ENCODE results near the gene H2AZ2.
"Not testable (repeated sequence)": the region's sequence is repeated elsewhere in the genome, so short reads cannot be mapped to it uniquely, and the experiment has no call there.

H2AZ2 gene

DNA sequence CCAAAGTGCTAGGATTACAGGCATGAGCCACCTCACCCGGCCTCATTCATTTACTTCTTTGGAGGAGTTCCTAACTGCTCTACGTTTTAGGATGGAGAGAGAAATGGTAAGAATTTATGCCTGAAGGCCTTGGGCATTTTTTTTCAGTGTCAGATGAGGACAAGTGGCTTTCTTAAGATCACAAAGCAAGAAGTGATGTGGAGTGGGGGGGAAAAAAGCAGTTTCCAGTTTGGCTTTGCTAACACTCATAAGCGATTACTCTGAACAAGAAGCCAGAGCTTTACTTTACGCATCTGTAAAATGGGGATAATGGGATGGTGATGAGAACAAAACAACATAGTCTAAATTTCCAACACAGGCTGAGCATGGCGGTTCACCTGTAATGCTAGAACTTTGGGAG lies 54.0 kb downstream of the H2AZ2 start:
- TF ChIP-seq, protein P1, sequence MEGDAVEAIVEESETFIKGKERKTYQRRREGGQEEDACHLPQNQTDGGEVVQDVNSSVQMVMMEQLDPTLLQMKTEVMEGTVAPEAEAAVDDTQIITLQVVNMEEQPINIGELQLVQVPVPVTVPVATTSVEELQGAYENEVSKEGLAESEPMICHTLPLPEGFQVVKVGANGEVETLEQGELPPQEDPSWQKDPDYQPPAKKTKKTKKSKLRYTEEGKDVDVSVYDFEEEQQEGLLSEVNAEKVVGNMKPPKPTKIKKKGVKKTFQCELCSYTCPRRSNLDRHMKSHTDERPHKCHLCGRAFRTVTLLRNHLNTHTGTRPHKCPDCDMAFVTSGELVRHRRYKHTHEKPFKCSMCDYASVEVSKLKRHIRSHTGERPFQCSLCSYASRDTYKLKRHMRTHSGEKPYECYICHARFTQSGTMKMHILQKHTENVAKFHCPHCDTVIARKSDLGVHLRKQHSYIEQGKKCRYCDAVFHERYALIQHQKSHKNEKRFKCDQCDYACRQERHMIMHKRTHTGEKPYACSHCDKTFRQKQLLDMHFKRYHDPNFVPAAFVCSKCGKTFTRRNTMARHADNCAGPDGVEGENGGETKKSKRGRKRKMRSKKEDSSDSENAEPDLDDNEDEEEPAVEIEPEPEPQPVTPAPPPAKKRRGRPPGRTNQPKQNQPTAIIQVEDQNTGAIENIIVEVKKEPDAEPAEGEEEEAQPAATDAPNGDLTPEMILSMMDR (conservative IDR thresholded peaks at IDR 0.05; ENCODE audit: control insufficient read depth, insufficient read depth, low read depth, low read length): no peak
- DNase-seq (ENCODE audit: low read depth): no peak

GRCh38 chr7:44791278-44792219 lies 56.3 kb downstream of the H2AZ2 start:
- peak; percentile 41 for DNase-seq (ENCODE audit: low read depth)
- TF ChIP-seq, protein P1 (conservative IDR thresholded peaks at IDR 0.05; ENCODE audit: control insufficient read depth, insufficient read depth, low read depth, low read length): peak; percentile 12
- no peak overlapping the region for H3K4me3 ChIP-seq (ENCODE audit: control insufficient read depth, low read depth, low read length)

More for the DNA sequence above, 54.0 kb downstream of the H2AZ2 start:
- no peak overlapping the region for H3K4me3 ChIP-seq (ENCODE audit: control insufficient read depth, low read depth, low read length)

DNA sequence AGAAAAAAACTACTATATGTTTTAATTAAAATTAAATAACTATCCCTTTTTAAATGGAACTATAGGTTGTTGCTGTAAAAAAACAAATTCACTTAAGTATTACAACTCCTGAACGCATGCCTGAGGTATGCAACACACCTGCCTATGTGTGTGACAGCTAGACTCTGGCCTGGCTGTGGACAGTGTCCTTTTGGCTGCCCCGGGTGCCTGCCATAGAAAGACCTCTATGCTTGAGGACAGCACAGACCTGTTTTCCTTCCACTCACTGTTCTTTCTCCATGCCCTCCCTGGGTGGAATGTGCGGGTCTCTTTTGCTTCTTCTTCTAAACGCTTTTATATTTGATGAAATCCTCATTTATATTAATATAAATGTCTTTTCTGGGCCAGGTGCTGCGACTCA lies 57.9 kb downstream of the H2AZ2 start:
- no peak for DNase-seq (ENCODE audit: low read depth)
- TF ChIP-seq, protein P1 (conservative IDR thresholded peaks at IDR 0.05; ENCODE audit: control insufficient read depth, insufficient read depth, low read depth, low read length): no peak
- no peak overlapping the region for H3K4me3 ChIP-seq (ENCODE audit: control insufficient read depth, low read depth, low read length)

DNA sequence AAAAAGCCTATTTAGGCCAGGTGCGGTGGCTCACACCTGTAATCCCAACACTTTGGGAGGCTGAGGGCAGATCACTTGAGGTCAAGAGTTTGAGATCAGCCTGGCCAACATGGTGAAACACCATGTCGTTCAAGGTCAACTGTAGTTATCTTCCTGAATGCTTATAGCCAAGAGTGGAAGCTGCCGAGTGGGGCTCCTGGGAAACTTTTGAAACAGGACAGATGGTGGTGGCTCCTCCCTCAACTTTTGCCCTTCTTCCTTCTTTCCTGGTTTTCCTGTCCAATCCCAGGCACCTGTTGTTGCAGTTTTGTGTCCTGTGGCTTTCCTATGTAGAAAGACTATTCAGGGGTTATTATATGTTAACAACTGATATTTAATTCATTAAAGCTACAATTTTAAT lies 60.1 kb downstream of the H2AZ2 start:
- no peak overlapping the region for H3K4me3 ChIP-seq (ENCODE audit: control insufficient read depth, low read depth, low read length)
- no peak for DNase-seq (ENCODE audit: low read depth)
- TF ChIP-seq, protein P1 (conservative IDR thresholded peaks at IDR 0.05; ENCODE audit: control insufficient read depth, insufficient read depth, low read depth, low read length): no peak

GRCh38 chr7:44787041-44787440 lies 60.8 kb downstream of the H2AZ2 start:
- TF ChIP-seq, protein P1 (conservative IDR thresholded peaks at IDR 0.05; ENCODE audit: control insufficient read depth, insufficient read depth, low read depth, low read length): no peak
- DNase-seq (ENCODE audit: low read depth): no peak

GRCh38 chr7:44785218-44785617 lies 62.7 kb downstream of the H2AZ2 start:
- DNase-seq (ENCODE audit: low read depth): not testable (repeated sequence)

More at GRCh38 chr7:44787041-44787440, 60.8 kb downstream of the H2AZ2 start:
- no peak overlapping the region for H3K4me3 ChIP-seq (ENCODE audit: control insufficient read depth, low read depth, low read length)

DNA sequence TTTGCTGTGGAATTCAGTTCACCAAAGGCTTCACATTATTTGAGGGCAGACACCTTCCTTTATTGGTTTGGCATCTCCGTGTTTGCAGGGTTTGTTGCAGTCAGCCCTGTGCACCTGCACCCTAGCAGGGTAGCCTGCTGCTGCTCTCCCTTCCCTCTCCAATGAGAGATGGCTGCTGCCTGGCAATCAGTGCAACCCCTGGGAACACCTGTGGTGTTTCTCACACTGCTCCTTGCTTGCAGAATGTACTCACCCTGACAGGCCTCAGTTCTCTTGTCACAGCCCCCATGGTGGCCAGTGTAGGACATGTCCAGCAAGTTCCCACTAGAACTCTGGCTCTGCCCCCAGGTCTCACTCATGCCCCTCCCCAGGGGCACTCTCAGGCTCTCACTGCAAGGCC lies 63.5 kb downstream of the H2AZ2 start:
- H3K4me3 ChIP-seq (ENCODE audit: control insufficient read depth, low read depth, low read length): no peak overlapping the region
- TF ChIP-seq, protein P1 (conservative IDR thresholded peaks at IDR 0.05; ENCODE audit: control insufficient read depth, insufficient read depth, low read depth, low read length): no peak
- DNase-seq (ENCODE audit: low read depth): no peak

More at GRCh38 chr7:44785218-44785617, 62.7 kb downstream of the H2AZ2 start:
- H3K4me3 ChIP-seq (ENCODE audit: control insufficient read depth, low read depth, low read length): not testable (repeated sequence)
